Ectodermal cell (in vitro differentiated cells): ENCODE measurements around the gene PPP2R2D.
"Not testable (repeated sequence)": the region's sequence is repeated elsewhere in the genome, so short reads cannot be mapped to it uniquely, and the experiment has no call there.

Source experiments
- H3K27ac ChIP-seq: 2 replicates; pipeline ENCODE4 v1.7.0; 2013; ENCODE audit warnings: mild to moderate bottlenecking, low read depth, low read length; ENCODE audit not compliant: insufficient read depth, poor library complexity, severe bottlenecking
- H3K27me3 ChIP-seq: 2 replicates; pipeline ENCODE4 v1.7.0; 2013; ENCODE audit warnings: mild to moderate bottlenecking, low read length; ENCODE audit not compliant: insufficient read depth, control insufficient read depth, poor library complexity, severe bottlenecking
- H3K36me3 ChIP-seq: one replicate; pipeline ENCODE4 v1.7.0; 2013; ENCODE audit warnings: low read length; ENCODE audit not compliant: control insufficient read depth, insufficient read depth
- H3K4me1 ChIP-seq: one replicate; pipeline ENCODE4 v1.7.0; 2013; ENCODE audit warnings: low read length; ENCODE audit not compliant: control insufficient read depth, insufficient read depth
- H3K4me3 ChIP-seq: 2 replicates; pipeline ENCODE4 v1.7.0; 2013; ENCODE audit warnings: low read depth, low read length, control low read depth; ENCODE audit not compliant: insufficient read depth
- H3K9me3 ChIP-seq: 2 replicates; pipeline ENCODE4 v1.7.0; 2013; ENCODE audit warnings: mild to moderate bottlenecking, low read length, moderate library complexity; ENCODE audit not compliant: control insufficient read depth
- WGBS, 2 experiments: methylation state at CpG; one replicate each; pipeline ENCODE4 v1.1.7; 2013; ENCODE audit warnings: missing lambda C conversion rate in 2 of 2; 5-methylcytosine and 5-hydroxymethylcytosine counted together

PPP2R2D gene

GRCh38 chr10:131947631-131948347 lies 47.0 kb downstream of the PPP2R2D start:
- peaks cover 15% of the 10 kb centered on the region for H3K36me3 ChIP-seq
- no peak overlapping the region for H3K27ac ChIP-seq
- H3K4me1 ChIP-seq = no peaks in the 10 kb centered on the region
- 94 to 95% methylated on average over 17 to 18 of the region's 18 CpGs for WGBS, 2 experiments
- H3K9me3 ChIP-seq = no peaks in the 10 kb centered on the region
- H3K4me3 ChIP-seq = no peak overlapping the region
- no peaks in the 10 kb centered on the region for H3K27me3 ChIP-seq

- H3K4me3 ChIP-seq = no peak overlapping the region
- no peaks in the 10 kb centered on the region for H3K27me3 ChIP-seq
- 93 to 96% methylated on average over 6 of the region's 6 CpGs for WGBS, 2 experiments
- no peak overlapping the region for H3K27ac ChIP-seq
- no peaks in the 10 kb centered on the region for H3K9me3 ChIP-seq
- H3K4me1 ChIP-seq = no peaks in the 10 kb centered on the region
- H3K36me3 ChIP-seq = peaks cover 15% of the 10 kb centered on the region
Measured at GRCh38 chr10:131948501-131948900, 47.7 kb downstream of the PPP2R2D start.

- 96% methylated on average over 19 to 20 of the region's 23 CpGs for WGBS, 2 experiments
- H3K9me3 ChIP-seq = no peaks in the 10 kb centered on the region
- H3K36me3 ChIP-seq = peaks cover 15% of the 10 kb centered on the region
- H3K4me3 ChIP-seq = no peak overlapping the region
- H3K4me1 ChIP-seq = no peaks in the 10 kb centered on the region
- H3K27ac ChIP-seq = no peak overlapping the region
- no peaks in the 10 kb centered on the region for H3K27me3 ChIP-seq
Measured at GRCh38 chr10:131949041-131949862, 48.4 kb downstream of the PPP2R2D start.

- H3K36me3 ChIP-seq = peaks cover 15% of the 10 kb centered on the region
- H3K4me1 ChIP-seq = not testable (repeated sequence)
- 92 to 93% methylated on average over 5 of the region's 7 CpGs for WGBS, 2 experiments
Measured at GRCh38 chr10:131949908-131950307, 49.1 kb downstream of the PPP2R2D start.

GRCh38 chr10:131954356-131954965 lies 53.7 kb downstream of the PPP2R2D start:
- 95 to 96% methylated on average over 21 of the region's 21 CpGs for WGBS, 2 experiments
- peaks cover 16% of the 10 kb centered on the region for H3K36me3 ChIP-seq
- H3K27me3 ChIP-seq = no peaks in the 10 kb centered on the region
- no peak overlapping the region for H3K4me3 ChIP-seq
- peaks cover 2% of the 10 kb centered on the region for H3K9me3 ChIP-seq
- H3K4me1 ChIP-seq = no peaks in the 10 kb centered on the region
- H3K27ac ChIP-seq = no peak overlapping the region

More at GRCh38 chr10:131949908-131950307, 49.1 kb downstream of the PPP2R2D start:
- not testable (repeated sequence) for H3K4me3 ChIP-seq, H3K9me3 ChIP-seq, H3K27ac ChIP-seq, H3K27me3 ChIP-seq

GRCh38 chr10:131955591-131956340 lies 55.0 kb downstream of the PPP2R2D start:
- H3K9me3 ChIP-seq = peaks cover 2% of the 10 kb centered on the region
- no peak overlapping the region for H3K27ac ChIP-seq
- H3K27me3 ChIP-seq = no peaks in the 10 kb centered on the region
- H3K36me3 ChIP-seq = peaks cover 18% of the 10 kb centered on the region
- H3K4me1 ChIP-seq = no peaks in the 10 kb centered on the region
- WGBS, 2 experiments = 96% methylated on average over 38 of the region's 38 CpGs
- H3K4me3 ChIP-seq = no peak overlapping the region

GRCh38 chr10:131959841-131960240 lies 59.0 kb downstream of the PPP2R2D start:
- Histone ChIP-seq H3K36me3 (peaks cover 13% of the 10 kb centered on the region), H3K4me1 (no peaks in the 10 kb centered on the region)
- WGBS, 2 experiments = 96% methylated on average over 19 of the region's 19 CpGs

GRCh38 chr10:131960631-131961046 lies 59.8 kb downstream of the PPP2R2D start:
- H3K27ac ChIP-seq = no peak overlapping the region
- H3K4me3 ChIP-seq = no peak overlapping the region
- 87 to 91% methylated on average over 18 of the region's 18 CpGs for WGBS, 2 experiments
- H3K27me3 ChIP-seq = no peaks in the 10 kb centered on the region
- peaks cover 2% of the 10 kb centered on the region for H3K9me3 ChIP-seq
- no peaks in the 10 kb centered on the region for H3K4me1 ChIP-seq
- H3K36me3 ChIP-seq = peaks cover 13% of the 10 kb centered on the region

More at GRCh38 chr10:131959841-131960240, 59.0 kb downstream of the PPP2R2D start:
- Histone ChIP-seq H3K4me3 (no peak overlapping the region), H3K27me3 (no peaks in the 10 kb centered on the region), H3K9me3 (peaks cover 2% of the 10 kb centered on the region), H3K27ac (no peak overlapping the region)

GRCh38 chr10:131961047-131961776 lies 60.4 kb downstream of the PPP2R2D start:
- Histone ChIP-seq H3K27ac (no peak overlapping the region), H3K27me3 (no peaks in the 10 kb centered on the region), H3K4me3 (no peak overlapping the region), H3K9me3 (peaks cover 2% of the 10 kb centered on the region), H3K4me1 (no peaks in the 10 kb centered on the region), H3K36me3 (peaks cover 9% of the 10 kb centered on the region)
- 94 to 95% methylated on average over 26 of the region's 26 CpGs for WGBS, 2 experiments
